Globus pallidus (tissue), 1 donor: ENCODE measurements around the gene PTGES.
A peak's percentile ranks its signal among the peaks of the same experiment; 100 is the strongest.

ENCODE experiments used
- DNase-seq: peaks from one replicate; pipeline ENCODE4 v3.0.0-alpha.2; 2015; ENCODE audit warnings: low spot score

The PTGES gene

GRCh38 chr9:129717991-129718390 is 34.9 kb downstream of the PTGES start:
- DNase-seq = no peak

- no peak for DNase-seq
Measured at GRCh38 chr9:129716091-129716490, 36.8 kb downstream of the PTGES start.

DNA sequence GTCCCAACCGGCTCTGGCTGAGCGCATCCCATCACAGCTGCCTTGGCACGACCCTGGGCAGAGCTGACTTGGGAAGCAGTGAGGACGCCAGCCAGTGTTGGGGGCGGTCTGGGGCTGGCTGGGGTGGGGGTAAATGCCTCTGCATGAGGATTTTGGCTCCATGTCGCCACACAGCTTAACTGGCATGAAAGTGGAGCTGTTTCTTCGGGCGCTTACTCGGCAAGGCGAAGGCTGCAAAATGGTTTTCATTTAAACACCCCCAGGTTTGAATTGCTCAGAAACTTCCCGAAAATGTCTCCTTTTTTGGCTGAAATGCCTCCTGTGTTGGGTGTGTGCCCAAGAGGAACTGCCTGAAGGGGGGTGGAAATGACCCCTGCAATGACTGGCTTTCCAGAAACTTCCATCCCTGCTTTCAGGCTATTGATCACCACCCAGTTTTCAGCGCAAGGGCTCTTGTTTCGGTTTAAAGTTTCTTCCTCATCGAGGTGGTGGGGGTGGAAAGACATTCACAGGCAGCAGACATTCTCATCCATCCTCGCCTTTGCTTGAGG is 38.3 kb downstream of the PTGES start:
- no peak for DNase-seq

GRCh38 chr9:129713402-129713679 is 39.5 kb downstream of the PTGES start:
- no peak for DNase-seq

DNA sequence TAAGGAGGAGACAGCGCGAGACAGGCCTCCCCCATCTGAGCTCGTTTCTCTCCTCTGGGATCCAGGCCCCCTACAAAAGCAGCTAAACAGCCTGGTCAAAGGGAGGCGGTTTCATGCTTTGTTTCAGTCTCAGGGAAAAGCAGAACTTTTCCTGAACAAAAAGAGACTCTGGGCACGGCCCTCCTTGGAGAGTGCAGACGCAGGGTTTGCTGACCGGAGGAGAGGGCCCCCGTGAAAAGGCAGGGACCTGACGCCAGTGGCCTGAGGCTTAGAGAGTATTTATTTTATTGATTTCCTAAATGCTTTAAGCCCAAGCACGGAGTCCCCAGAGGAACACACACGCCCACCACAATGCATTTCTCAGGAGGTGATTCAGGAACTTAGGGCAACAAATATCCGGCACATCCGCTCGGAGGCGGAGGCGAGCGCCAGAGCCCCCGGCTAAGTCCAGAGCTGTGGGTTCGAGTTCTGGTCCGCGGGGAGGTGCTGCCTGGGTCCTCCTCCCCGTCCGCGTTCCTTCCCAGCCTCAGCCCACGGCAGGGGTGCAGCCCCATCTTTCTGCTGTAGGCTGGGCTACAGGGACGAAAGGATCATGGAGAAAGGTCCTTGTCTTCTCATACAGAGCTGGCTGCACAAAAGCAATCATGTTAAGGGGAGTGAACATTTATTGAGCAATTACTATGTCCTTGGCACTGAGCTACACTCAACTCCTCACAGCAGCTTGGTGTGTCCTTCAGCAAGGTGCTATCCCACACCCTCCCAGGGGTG is 40.0 kb downstream of the PTGES start:
- peak; percentile 31 for DNase-seq

DNA sequence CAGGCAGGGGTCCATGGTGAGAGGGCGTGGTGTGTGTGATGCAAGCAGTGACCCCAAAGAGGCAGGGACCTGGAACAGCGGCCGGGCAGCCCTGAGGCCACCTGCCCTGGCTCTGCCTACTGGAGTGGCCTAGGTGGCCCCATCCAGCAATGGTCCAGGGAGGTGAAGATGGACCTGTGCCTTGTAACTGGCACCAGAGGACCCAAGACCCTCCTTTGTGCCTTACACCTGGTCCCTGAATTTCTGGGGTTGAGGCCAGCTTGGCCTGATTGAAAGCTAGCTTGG is 42.7 kb downstream of the PTGES start:
- no peak for DNase-seq

DNA sequence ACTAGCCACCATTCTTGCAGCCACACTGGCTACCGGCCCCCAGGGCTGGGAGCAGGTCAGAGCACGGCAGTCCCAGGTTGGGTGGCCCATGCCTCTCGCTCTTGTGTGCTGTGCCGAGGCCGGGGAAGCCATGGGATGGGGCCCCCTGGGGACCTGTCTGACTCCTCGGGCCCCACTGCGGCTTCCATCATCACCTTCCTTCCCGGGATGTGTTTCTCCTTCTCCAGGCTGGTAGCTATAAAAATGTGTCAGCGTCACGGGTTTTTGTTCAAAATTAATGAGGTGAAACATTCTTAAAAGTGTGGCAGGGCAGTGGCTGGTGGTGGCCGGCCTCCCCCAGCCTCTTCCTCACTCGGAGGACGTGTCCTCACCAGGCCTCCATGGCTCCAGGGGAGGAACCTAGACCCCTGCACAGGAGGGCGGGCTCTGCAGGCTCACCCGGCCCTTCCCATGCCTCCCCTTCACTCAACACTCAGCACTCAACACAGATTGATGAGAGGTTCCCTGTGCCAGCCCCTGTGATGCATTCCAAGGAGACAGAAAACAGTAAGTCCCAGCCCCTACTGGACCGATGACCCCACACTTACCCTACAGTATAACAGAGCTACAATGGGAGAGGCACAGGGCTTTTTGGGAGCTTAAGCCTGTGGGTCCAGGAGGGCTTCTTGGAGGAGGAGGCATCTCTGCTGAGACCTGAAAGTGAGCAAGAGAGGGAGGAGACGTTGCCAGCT is 43.2 kb downstream of the PTGES start:
- no peak for DNase-seq

- DNase-seq = no peak
Measured at GRCh38 chr9:129708793-129709192, 44.0 kb downstream of the PTGES start.

DNA sequence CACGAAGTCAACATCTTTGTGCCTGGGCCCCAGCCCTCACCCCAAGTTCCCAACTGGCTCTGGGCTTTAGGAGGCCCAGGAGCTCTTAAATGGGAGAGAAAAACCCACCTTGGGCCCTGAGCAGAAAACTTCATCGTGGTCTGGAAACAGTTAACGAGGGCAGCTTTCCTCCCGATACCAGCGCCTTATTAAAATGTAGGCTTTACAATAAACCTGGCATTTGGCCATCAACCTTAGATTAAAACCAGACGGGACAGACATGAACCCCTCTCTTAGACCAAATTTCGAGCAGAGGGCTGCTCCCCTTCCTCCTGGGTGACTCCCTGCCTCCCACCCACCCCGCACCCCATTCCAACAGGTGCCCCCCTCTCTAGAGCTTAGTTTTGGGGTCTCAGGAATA is 48.0 kb downstream of the PTGES start:
- DNase-seq = no peak

DNA sequence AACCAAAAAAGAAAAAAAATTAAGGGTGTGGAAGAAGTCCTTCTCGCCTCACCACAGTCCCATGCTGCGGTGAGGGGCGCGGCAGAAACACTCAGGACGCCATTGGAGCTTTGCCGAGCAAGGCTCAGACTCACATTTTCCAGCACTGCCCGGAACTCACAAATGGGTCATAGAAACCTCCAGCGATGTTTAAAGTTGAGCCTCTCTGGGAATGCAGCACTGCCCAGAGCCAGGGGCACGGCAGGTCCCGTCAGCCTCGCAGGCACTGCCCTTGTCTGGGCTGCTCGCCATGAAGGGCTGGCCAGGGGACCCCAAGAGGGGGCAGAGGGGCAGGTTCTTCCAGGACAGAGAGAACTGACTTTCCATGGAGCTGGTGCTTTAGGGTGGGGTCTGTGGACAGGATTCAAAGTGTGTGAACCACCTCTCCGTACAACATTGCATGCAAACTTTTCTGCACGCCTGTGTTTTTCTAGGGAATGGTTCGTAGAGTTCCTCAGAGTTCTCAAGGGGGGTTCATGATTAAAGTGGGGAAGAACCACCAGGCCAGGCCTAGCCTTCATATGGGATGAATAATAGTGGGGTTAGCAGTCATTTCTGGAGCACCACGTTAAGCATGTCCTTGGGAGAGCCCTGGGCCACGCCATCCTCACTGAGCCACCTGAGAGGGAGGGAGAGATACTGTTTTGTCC is 49.0 kb downstream of the PTGES start:
- no peak for DNase-seq

GRCh38 chr9:129702589-129703520 is 50.0 kb downstream of the PTGES start:
- DNase-seq = no peak

GRCh38 chr9:129701549-129701948 is 51.3 kb downstream of the PTGES start:
- no peak for DNase-seq

DNA sequence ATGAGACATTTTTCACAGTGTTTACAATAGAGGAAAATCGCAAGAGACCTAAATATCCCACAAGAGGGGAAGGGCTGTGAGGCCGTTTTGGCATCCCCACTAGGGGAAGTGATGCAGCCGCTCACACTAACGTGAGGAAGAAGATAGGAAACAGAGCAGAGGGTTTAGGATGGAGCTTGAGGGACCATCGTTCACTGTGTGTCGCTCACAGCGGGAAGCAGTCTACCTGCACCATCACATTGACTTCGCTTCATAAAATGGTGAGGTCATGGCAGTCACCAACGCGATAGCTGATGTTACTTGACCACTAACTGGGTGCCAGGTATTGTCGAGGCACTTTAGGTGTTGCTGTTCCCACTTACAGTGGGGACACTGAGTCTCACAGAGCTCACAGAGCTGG is 51.8 kb downstream of the PTGES start:
- no peak for DNase-seq

- DNase-seq = no peak
Measured at GRCh38 chr9:129698254-129698757, 54.5 kb downstream of the PTGES start.

DNA sequence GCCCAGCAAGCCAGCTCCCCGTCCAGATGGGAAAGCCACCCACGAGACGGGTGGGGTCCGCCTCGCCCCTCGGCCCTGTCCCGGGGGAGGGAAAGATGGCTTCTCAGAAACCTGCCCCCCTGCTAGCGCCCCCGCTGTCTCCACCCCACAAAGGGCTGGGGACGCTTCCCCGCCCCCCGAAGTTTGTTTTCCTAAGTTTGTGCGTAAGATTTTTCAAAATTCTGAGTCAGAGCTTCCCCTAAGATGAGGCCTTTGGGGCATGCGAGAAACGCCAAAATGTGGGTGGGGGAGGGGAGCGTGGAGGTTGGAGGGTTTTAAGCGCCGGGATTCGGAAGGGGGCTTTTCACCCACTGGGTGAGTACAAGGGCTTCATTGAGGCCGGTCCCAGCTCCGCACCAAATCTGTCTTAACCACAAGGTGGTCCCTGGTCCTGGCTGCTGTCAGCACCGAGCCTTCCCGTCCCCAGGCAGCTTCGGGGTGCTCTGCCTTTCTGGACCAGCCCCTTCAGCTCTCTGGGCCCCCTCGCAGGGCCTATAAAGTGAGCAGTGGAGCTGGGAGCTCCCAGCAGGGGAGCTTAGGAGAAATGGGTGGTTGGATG is 55.1 kb downstream of the PTGES start:
- DNase-seq = no peak

- no peak for DNase-seq
Measured at GRCh38 chr9:129696944-129697655, 55.7 kb downstream of the PTGES start.

- no peak for DNase-seq
Measured at GRCh38 chr9:129695870-129696269, 57.0 kb downstream of the PTGES start.

- DNase-seq = no peak
Measured at GRCh38 chr9:129694243-129694646, 58.6 kb downstream of the PTGES start.

GRCh38 chr9:129693741-129694140 is 59.1 kb downstream of the PTGES start:
- DNase-seq = no peak

DNA sequence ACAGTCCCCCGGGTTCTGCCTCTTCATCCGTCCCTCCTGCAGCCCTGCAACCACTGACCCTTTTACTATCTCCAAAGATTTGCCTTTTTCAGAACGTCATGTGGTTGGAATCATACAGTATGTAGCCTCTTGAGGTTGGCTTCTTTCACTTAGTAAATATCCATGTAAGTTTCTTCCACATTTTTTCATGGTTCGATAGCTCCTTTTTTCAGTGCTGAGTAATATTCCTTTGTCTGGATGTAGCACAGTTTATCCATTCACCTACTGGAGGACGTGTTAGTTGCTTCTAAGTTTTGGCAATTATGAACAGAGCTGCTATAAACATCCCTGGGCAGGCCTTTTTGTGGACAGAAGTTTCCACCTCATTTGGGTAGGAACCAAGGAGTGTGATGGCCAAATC is 60.3 kb downstream of the PTGES start:
- DNase-seq = no peak
